CD4-positive, CD25-positive, alpha-beta regulatory T cell (primary cell): ENCODE data around the gene GRIK3. TPM values are rescaled to one million over a fixed set of nuclear protein-coding genes. Genes with fewer than 3 reads are reported as not detected.

Source experiments
- ATAC-seq, 2 donors: fragments of 150-1000 bp; cut with Tn5 transposase; one replicate each; pipeline ENCODE4 v1.10.0; 2021; ENCODE audit warnings: low read depth in 2 of 2, moderate number of reproducible peaks in 2 of 2, moderate library complexity in 1 of 2
- DNase-seq, 3 donors: peaks; one replicate each; pipeline versions ENCODE4 v3.0.0 to v3.0.0-alpha.2; 2012 to 2022; ENCODE audit warnings: mixed read lengths in 1 of 3
- H3K27ac ChIP-seq: one replicate; pipeline ENCODE4 v1.7.0; 2013; ENCODE audit warnings: mild to moderate bottlenecking, low read length; ENCODE audit not compliant: insufficient read depth, poor library complexity, severe bottlenecking
- H3K27me3 ChIP-seq: one replicate; pipeline ENCODE4 v1.7.0; 2013; ENCODE audit warnings: low read length; ENCODE audit not compliant: control insufficient read depth, insufficient read depth
- H3K36me3 ChIP-seq: one replicate; pipeline ENCODE4 v1.7.0; 2013; ENCODE audit warnings: mild to moderate bottlenecking, low read length, moderate library complexity; ENCODE audit not compliant: control insufficient read depth, insufficient read depth
- H3K4me1 ChIP-seq: 2 replicates; pipeline ENCODE4 v1.7.0; 2013; ENCODE audit warnings: mild to moderate bottlenecking, low read length; ENCODE audit not compliant: insufficient read depth, control insufficient read depth, poor library complexity, severe bottlenecking
- H3K4me3 ChIP-seq: one replicate; pipeline ENCODE4 v1.7.0; 2013; ENCODE audit warnings: low read depth, mild to moderate bottlenecking, low read length, moderate library complexity
- H3K9me3 ChIP-seq, 2 experiments: 1 replicate in 1 of 2; 2 replicates in 1 of 2; pipeline ENCODE4 v1.7.0; 2013; ENCODE audit warnings: low read length in 2 of 2, mild to moderate bottlenecking in 1 of 2, moderate library complexity in 1 of 2; ENCODE audit not compliant: control insufficient read depth in 2 of 2
- H3K27ac Mint-ChIP-seq, 3 donors: one replicate each; pipeline ENCODE4 v1.8.0; 2020 to 2022; ENCODE audit warnings: mild to moderate bottlenecking in 3 of 3, mixed read lengths in 3 of 3, moderate library complexity in 2 of 3
- H3K27me3 Mint-ChIP-seq: one replicate; pipeline ENCODE4 v1.8.0; 2022; ENCODE audit warnings: mild to moderate bottlenecking, mixed read lengths
- H3K36me3 Mint-ChIP-seq: one replicate; pipeline ENCODE4 v1.8.0; 2020; ENCODE audit warnings: mixed read lengths
- H3K4me1 Mint-ChIP-seq, 4 donors: one replicate each; pipeline ENCODE4 v1.8.0; 2020 to 2022; ENCODE audit warnings: mixed read lengths in 4 of 4, mild to moderate bottlenecking in 1 of 4
- H3K4me3 Mint-ChIP-seq, 4 donors: one replicate each; pipeline ENCODE4 v1.8.0; 2020 to 2022; ENCODE audit warnings: mild to moderate bottlenecking in 4 of 4, mixed read lengths in 4 of 4, moderate library complexity in 3 of 4
- H3K9me3 Mint-ChIP-seq, 7 donors: one replicate each; pipeline ENCODE4 v1.8.0; 2020 to 2022; ENCODE audit warnings: mixed read lengths in 7 of 7, mild to moderate bottlenecking in 3 of 7, moderate library complexity in 2 of 7
- polyA plus RNA-seq, 4 donors: library from polyadenylated mRNA; unstranded; fragments of 300-500 nt; fragmentation: Illumina TruSeq; gene quantifications; one replicate each; pipeline ENCODE4 v1.2.3, GENCODE V29; 2021
- total RNA-seq: library from RNA; stranded (reverse); gene quantifications from one replicate; pipeline ENCODE4 v1.2.3, GENCODE V29; 2022

GRIK3 gene
- total and polyA plus RNA-seq, 5 donors from 2014 or later: not detected

DNA sequence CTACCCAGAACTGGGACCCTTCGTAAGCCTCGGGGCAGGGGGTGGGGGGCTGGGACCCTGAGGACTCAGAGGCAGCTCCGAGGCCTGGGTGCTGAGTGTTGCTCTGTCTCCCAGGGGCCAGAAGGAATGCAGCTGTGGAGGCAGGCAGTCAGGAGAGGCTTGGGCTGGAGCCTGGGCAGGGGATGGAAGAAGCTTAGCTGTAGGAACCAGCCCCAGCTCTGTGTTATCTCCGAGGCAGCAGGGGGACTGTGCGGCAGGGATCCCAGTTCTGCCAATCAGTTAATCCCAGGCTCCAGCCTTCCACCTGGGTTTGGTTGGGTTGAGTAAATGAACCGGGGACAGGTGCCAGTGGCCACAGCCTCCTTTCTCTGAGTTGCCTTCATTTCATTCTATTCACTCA, 8.2 kb upstream of the GRIK3 start:
- Histone ChIP-seq H3K9me3 (no peaks in the 10 kb centered on the region), H3K36me3 (no peaks in the 10 kb centered on the region), H3K27me3 (peaks cover 3% of the 10 kb centered on the region), H3K4me3 (no peak overlapping the region), H3K4me1 (no peaks in the 10 kb centered on the region), H3K27ac (no peak overlapping the region)
- Mint-ChIP-seq H3K27ac (no peak overlapping the region), H3K27me3 (peaks cover 30% of the 10 kb centered on the region), H3K9me3 (peaks cover 0 to 4% (median 0%) of the 10 kb centered on the region in 7 donors), H3K4me1 (no peaks in the 10 kb centered on the region), H3K36me3 (no peaks in the 10 kb centered on the region), H3K4me3 (no peak overlapping the region)
- ATAC-seq: no peak
- no peak for DNase-seq

DNA sequence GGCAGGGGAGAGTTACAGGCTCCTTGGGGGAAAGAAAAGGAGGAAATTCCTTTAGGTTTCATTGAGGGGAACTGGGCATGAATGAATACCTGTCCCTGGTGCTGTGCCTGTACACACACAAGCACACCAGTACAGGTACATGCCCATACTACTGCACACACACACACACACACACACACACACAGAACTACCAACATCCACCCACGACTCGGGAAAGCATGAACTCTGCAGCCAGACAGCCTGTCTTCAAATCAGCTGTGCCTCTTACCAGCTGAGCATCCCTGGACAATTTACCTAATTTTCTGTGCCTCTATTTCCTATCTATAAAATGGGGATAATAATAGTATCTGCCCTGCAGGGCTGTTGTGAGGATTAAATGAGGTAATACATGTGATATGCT, 7.2 kb upstream of the GRIK3 start:
- Mint-ChIP-seq H3K27me3 (peaks cover 40% of the 10 kb centered on the region), H3K4me1 (no peaks in the 10 kb centered on the region), H3K9me3 (peaks cover 0 to 4% (median 0%) of the 10 kb centered on the region in 7 donors), H3K4me3 (no peak overlapping the region), H3K27ac (no peak overlapping the region), H3K36me3 (no peaks in the 10 kb centered on the region)
- ATAC-seq: no peak
- Histone ChIP-seq H3K36me3 (no peaks in the 10 kb centered on the region), H3K9me3 (no peaks in the 10 kb centered on the region), H3K27ac (no peak overlapping the region), H3K27me3 (peaks cover 7% of the 10 kb centered on the region), H3K4me1 (no peaks in the 10 kb centered on the region), H3K4me3 (no peak overlapping the region)
- no peak for DNase-seq

- H3K27ac ChIP-seq: no peak overlapping the region
- Mint-ChIP-seq H3K27me3 (peaks cover 47% of the 10 kb centered on the region), H3K4me3 (no peak overlapping the region), H3K27ac (no peak overlapping the region), H3K9me3 (peaks cover 0 to 5% (median 0%) of the 10 kb centered on the region in 7 donors), H3K36me3 (no peaks in the 10 kb centered on the region), H3K4me1 (peaks cover 0 to 4% (median 2%) of the 10 kb centered on the region in 4 donors)
- peaks cover 7% of the 10 kb centered on the region for H3K27me3 ChIP-seq
- no peaks in the 10 kb centered on the region for H3K36me3 ChIP-seq
- DNase-seq (no peak), ATAC-seq (no peak)
- peaks cover 3% of the 10 kb centered on the region for H3K4me1 ChIP-seq
- H3K9me3 ChIP-seq: no peaks in the 10 kb centered on the region
- no peak overlapping the region for H3K4me3 ChIP-seq
Measured at GRCh38 chr1:37040773-37041172, 6.5 kb upstream of the GRIK3 start.

DNA sequence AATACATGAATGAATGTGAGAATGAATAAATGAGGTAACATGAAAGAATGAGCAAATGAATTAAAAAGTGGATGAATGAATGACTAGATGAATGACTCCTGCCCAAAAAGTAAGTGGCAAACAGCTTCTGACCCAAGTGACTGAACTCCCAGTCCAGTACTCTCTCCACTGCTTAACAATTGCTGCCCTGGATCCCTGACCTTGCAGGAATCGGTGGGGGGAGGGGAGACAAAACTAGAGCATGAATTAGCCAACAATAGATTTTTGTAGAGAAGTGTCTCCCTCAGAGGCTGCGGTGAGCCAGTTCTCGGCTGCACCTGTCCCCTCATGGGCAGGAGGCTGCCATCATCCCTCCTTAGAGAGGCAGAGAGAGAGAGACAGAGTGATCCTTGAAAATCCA, 5.9 kb upstream of the GRIK3 start:
- H3K36me3 Mint-ChIP-seq: no peaks in the 10 kb centered on the region
- H3K27ac Mint-ChIP-seq: no peak overlapping the region
- Histone ChIP-seq H3K4me1 (peaks cover 3% of the 10 kb centered on the region), H3K36me3 (no peaks in the 10 kb centered on the region), H3K9me3 (no peaks in the 10 kb centered on the region), H3K27ac (no peak overlapping the region), H3K27me3 (peaks cover 7% of the 10 kb centered on the region), H3K4me3 (no peak overlapping the region)
- DNase-seq (no peak), ATAC-seq (no peak)
- peaks cover 0 to 5% (median 0%) of the 10 kb centered on the region in 7 donors for H3K9me3 Mint-ChIP-seq
- peaks cover 52% of the 10 kb centered on the region for H3K27me3 Mint-ChIP-seq
- H3K4me1 Mint-ChIP-seq: peaks cover 0 to 8% (median 4%) of the 10 kb centered on the region in 4 donors
- H3K4me3 Mint-ChIP-seq: no peak overlapping the region

DNA sequence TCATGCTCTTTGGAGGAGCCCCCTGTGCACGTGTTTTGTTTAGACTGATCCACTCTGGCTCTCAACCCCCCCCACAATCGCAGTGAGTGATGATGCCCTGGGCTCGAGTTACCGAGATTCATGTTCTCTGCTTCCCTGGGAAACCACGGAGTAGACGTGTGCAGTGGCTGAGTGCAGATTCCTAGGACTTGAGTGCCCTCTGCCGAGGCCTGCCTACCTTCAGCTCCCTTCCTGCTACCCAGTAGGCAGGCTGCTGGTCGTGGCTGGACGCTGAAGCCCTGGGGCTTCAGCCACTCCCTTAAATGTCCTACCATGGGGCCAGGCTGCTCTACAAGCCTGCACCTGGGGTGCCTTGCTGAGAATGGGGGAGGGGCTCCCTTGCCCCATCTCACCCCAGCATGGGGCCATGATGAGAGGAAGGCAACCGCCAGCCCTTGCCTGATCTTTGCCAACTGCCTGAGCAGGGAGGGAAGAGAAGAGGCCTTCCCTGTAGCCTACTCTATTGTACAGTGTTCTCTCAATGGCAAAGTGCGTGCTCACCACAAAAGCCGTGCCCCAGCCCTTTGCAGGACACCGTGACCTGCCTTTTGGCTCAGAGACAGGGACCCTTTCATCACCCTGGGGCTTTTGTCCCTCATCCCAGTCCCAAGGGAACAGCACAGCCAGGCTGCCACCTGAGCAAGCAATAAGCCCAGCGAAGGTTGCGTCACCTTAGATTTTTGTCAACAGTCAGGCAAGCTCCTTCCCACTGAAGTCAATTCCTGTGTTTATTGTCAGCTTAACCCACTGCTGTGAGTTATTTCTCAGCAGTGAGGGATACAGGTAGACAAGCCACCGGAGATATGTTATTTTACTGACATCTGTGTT, 4.1 kb upstream of the GRIK3 start:
- H3K27me3 ChIP-seq: peaks cover 7% of the 10 kb centered on the region
- Mint-ChIP-seq H3K36me3 (no peaks in the 10 kb centered on the region), H3K4me1 (peaks cover 0 to 9% (median 4%) of the 10 kb centered on the region in 4 donors), H3K27ac (no peak overlapping the region), H3K27me3 (peaks cover 51% of the 10 kb centered on the region), H3K9me3 (peaks cover 0 to 5% (median 0%) of the 10 kb centered on the region in 7 donors), H3K4me3 (no peak overlapping the region)
- H3K4me1 ChIP-seq: peaks cover 3% of the 10 kb centered on the region
- no peaks in the 10 kb centered on the region for H3K9me3 ChIP-seq
- H3K27ac ChIP-seq: no peak overlapping the region
- H3K36me3 ChIP-seq: no peaks in the 10 kb centered on the region
- ATAC-seq (no peak), DNase-seq (no peak)
- no peak overlapping the region for H3K4me3 ChIP-seq

DNA sequence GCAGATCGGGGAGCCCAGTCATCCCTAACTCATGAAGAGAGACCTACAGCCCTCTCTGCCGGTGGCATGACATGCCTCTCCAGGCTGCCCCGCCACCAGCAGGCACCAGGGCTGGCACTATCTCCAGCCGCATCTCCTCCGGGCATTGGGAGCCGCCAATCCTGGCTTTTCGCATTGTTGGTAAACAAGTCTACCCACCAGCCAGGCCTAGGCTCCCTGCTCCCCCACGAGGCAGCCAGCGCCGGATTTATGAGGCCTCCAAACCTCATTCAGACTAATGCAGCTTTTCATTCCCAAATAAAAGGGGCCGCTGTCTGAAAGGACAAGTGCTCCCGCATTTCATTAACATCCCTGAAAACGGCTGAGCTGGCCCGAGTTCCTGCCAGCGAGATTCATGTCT, 3.4 kb upstream of the GRIK3 start:
- Mint-ChIP-seq H3K9me3 (peaks cover 0 to 5% (median 0%) of the 10 kb centered on the region in 7 donors), H3K36me3 (no peaks in the 10 kb centered on the region), H3K4me3 (no peak overlapping the region), H3K27me3 (peaks cover 51% of the 10 kb centered on the region), H3K4me1 (peaks cover 0 to 9% (median 4%) of the 10 kb centered on the region in 4 donors), H3K27ac (no peak overlapping the region)
- Histone ChIP-seq H3K4me3 (no peak overlapping the region), H3K27ac (no peak overlapping the region), H3K9me3 (no peaks in the 10 kb centered on the region), H3K4me1 (peaks cover 3% of the 10 kb centered on the region), H3K36me3 (no peaks in the 10 kb centered on the region), H3K27me3 (peaks cover 7% of the 10 kb centered on the region)
- DNase-seq: no peak
- ATAC-seq: no peak

- peaks cover 0 to 9% (median 4%) of the 10 kb centered on the region in 4 donors for H3K4me1 Mint-ChIP-seq
- no peaks in the 10 kb centered on the region for H3K36me3 Mint-ChIP-seq
- DNase-seq (no peak), ATAC-seq (no peak)
- Histone ChIP-seq H3K36me3 (no peaks in the 10 kb centered on the region), H3K27me3 (peaks cover 11% of the 10 kb centered on the region), H3K4me1 (peaks cover 3% of the 10 kb centered on the region), H3K9me3 (no peaks in the 10 kb centered on the region), H3K4me3 (no peak overlapping the region), H3K27ac (no peak overlapping the region)
- peaks cover 62% of the 10 kb centered on the region for H3K27me3 Mint-ChIP-seq
- peaks cover 0 to 5% (median 0%) of the 10 kb centered on the region in 7 donors for H3K9me3 Mint-ChIP-seq
- H3K27ac Mint-ChIP-seq: no peak overlapping the region
- no peak overlapping the region for H3K4me3 Mint-ChIP-seq
Measured at GRCh38 chr1:37036667-37037053, 2.3 kb upstream of the GRIK3 start.
